ENCODE measurements around the gene CYP20A1. TPM values are rescaled to one million over a fixed set of nuclear protein-coding genes. Genes with fewer than 3 reads are reported as not detected.

Gene CYP20A1
- total RNA-seq, 1 experiment from 2014 or later = 21.9 TPM

- Histone ChIP-seq H3K9me3 (ENCODE audit: control insufficient read depth, low read depth, low read length) (no peaks in the 10 kb centered on the region), H2BK120ac (ENCODE audit: low read depth, low read length, poor library complexity, severe bottlenecking) (no peak overlapping the region), H3K14ac (ENCODE audit: insufficient read depth, low read length) (no peak overlapping the region), H3T11ph (ENCODE audit: low read length) (no peak overlapping the region), H3K4me1 (ENCODE audit: insufficient read depth, low read length) (no peaks in the 10 kb centered on the region), H4K8ac (replicated peaks; ENCODE audit: insufficient read length, low read depth, low read length) (no peak overlapping the region), H4K20me1 (ENCODE audit: control insufficient read depth, insufficient read depth, insufficient read length) (no peaks in the 10 kb centered on the region), H2BK12ac (ENCODE audit: insufficient read length, low read depth, low read length) (no peak overlapping the region), H3K23ac (ENCODE audit: insufficient read length, low read depth, low read length) (no peak overlapping the region), H3K9ac (ENCODE audit: extremely low read depth, insufficient read length, low read length) (no peak overlapping the region), H2AFZ (ENCODE audit: low read length) (no peak overlapping the region), H4K5ac (ENCODE audit: insufficient read length, low read depth, low read length) (no peak overlapping the region), H3K79me2 (ENCODE audit: insufficient read depth, low read length) (no peaks in the 10 kb centered on the region), H3K56ac (ENCODE audit: insufficient read length, low read depth, low read length) (no peak overlapping the region), H3K79me1 (ENCODE audit: insufficient read depth, low read depth, low read length, poor library complexity, severe bottlenecking) (no peaks in the 10 kb centered on the region), H4K91ac (ENCODE audit: insufficient read length, low read depth, low read length) (no peak overlapping the region), H3K23me2 (ENCODE audit: insufficient read length, low read depth, low read length, poor library complexity, severe bottlenecking) (no peaks in the 10 kb centered on the region), H2BK20ac (ENCODE audit: low read depth, low read length, poor library complexity, severe bottlenecking) (no peak overlapping the region), H3K27me3 (ENCODE audit: insufficient read depth, low read length) (no peaks in the 10 kb centered on the region), H3K27ac (ENCODE audit: insufficient read length, low read depth, low read length) (no peak overlapping the region), H3K4ac (ENCODE audit: low read depth, low read length) (no peak overlapping the region), H2BK5ac (ENCODE audit: insufficient read length, low read length) (no peak overlapping the region), H3K18ac (ENCODE audit: insufficient read length, low read depth, low read length) (no peak overlapping the region), H2AK5ac (ENCODE audit: insufficient read length, low read length) (no peak overlapping the region), H3K4me2 (ENCODE audit: insufficient read depth, insufficient read length, low read length) (no peak overlapping the region), H2BK15ac (ENCODE audit: low read depth, low read length) (no peak overlapping the region)
- Mint-ChIP-seq H3K4me3 (no peak overlapping the region), H3K27ac (no peak overlapping the region), H3K27me3 (ENCODE audit: low read depth) (no peaks in the 10 kb centered on the region), H3K4me1 (no peaks in the 10 kb centered on the region), H3K9me3 (no peaks in the 10 kb centered on the region), H3K36me3 (ENCODE audit: insufficient read depth in 1 of 3, low read depth in 3 of 3) (peaks cover 2 to 41% (median 28%) of the 10 kb centered on the region in 3 experiments; a peak in 6 of 7 replicates)
- TF ChIP-seq, protein P1, sequence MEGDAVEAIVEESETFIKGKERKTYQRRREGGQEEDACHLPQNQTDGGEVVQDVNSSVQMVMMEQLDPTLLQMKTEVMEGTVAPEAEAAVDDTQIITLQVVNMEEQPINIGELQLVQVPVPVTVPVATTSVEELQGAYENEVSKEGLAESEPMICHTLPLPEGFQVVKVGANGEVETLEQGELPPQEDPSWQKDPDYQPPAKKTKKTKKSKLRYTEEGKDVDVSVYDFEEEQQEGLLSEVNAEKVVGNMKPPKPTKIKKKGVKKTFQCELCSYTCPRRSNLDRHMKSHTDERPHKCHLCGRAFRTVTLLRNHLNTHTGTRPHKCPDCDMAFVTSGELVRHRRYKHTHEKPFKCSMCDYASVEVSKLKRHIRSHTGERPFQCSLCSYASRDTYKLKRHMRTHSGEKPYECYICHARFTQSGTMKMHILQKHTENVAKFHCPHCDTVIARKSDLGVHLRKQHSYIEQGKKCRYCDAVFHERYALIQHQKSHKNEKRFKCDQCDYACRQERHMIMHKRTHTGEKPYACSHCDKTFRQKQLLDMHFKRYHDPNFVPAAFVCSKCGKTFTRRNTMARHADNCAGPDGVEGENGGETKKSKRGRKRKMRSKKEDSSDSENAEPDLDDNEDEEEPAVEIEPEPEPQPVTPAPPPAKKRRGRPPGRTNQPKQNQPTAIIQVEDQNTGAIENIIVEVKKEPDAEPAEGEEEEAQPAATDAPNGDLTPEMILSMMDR (conservative IDR thresholded peaks at IDR 0.05) = peak; percentile 13; the same call in 1 of the 3 replicates
- DNase-seq = no peak
Observed at GRCh38 chr2:203279288-203279687, 40.5 kb downstream of the CYP20A1 start.
